Muscle layer of duodenum (tissue), 2 donors: ENCODE results near the gene VAT1L.

Source experiments
- H3K27ac ChIP-seq: one replicate; pipeline ENCODE4 v1.7.0; 2013; ENCODE audit warnings: mild to moderate bottlenecking, low read length
- H3K27me3 ChIP-seq: one replicate; pipeline ENCODE4 v1.7.0; 2013; ENCODE audit warnings: low read depth, mild to moderate bottlenecking, control low read depth, low read length
- H3K36me3 ChIP-seq, 2 donors: one replicate each; pipeline ENCODE4 v1.7.0; 2013; ENCODE audit warnings: low read length in 2 of 2, control low read depth in 1 of 2, mild to moderate bottlenecking in 1 of 2; ENCODE audit not compliant: insufficient read depth in 2 of 2, control insufficient read depth in 1 of 2
- H3K4me1 ChIP-seq, 2 donors: one replicate each; pipeline ENCODE4 v1.7.0; 2013; ENCODE audit warnings: low read length in 2 of 2, mild to moderate bottlenecking in 2 of 2, control low read depth in 1 of 2, moderate library complexity in 1 of 2; ENCODE audit not compliant: insufficient read depth in 2 of 2, control insufficient read depth in 1 of 2
- H3K4me3 ChIP-seq, 2 donors: one replicate each; pipeline ENCODE4 v1.7.0; 2013; ENCODE audit warnings: low read length in 2 of 2, low read depth in 1 of 2, mild to moderate bottlenecking in 1 of 2
- H3K9me3 ChIP-seq, 2 donors: one replicate each; pipeline ENCODE4 v1.7.0; 2013; ENCODE audit warnings: low read length in 2 of 2, control low read depth in 1 of 2, mild to moderate bottlenecking in 1 of 2; ENCODE audit not compliant: control insufficient read depth in 1 of 2
- donor health status: healthy.

The VAT1L gene

DNA sequence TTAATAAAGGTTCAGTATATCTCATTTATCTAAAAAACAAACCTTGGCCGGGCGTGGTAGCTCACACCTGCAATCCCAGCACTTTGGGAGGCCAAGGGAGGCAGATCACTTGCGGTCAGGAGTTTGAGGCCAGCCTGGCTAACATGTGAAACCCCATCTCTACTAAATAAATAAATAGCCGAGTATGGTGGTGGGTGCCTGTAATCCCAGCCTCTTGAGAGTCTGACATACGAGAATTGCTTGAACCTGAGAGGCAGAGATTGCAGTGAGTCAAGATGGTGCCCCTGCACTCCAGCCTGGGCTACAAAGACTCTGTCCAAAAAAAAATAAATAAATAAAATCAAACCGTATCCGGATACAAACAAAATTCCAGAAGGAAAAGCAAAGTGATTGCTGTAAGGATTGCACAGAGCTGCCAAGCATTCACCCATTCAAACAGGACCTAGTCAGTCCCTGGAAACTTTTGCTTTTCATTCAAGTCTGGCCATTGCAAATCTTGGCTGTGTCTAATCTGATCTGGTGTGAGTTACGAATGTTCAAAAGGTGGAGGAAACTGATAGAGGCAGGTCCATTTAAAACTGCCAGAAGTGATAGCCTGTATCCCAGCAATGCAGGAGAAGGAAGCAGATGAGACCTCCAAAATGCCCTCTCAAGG, 131.5 kb downstream of the VAT1L start:
- H3K27me3 ChIP-seq, result no peaks in the 10 kb centered on the region
- H3K4me3 ChIP-seq, result no peak overlapping the region
- no peaks in the 10 kb centered on the region for H3K9me3 ChIP-seq
- peaks cover 14 to 24% of the 10 kb centered on the region in 2 donors for H3K4me1 ChIP-seq
- no peaks in the 10 kb centered on the region for H3K36me3 ChIP-seq
- no peak overlapping the region for H3K27ac ChIP-seq

DNA sequence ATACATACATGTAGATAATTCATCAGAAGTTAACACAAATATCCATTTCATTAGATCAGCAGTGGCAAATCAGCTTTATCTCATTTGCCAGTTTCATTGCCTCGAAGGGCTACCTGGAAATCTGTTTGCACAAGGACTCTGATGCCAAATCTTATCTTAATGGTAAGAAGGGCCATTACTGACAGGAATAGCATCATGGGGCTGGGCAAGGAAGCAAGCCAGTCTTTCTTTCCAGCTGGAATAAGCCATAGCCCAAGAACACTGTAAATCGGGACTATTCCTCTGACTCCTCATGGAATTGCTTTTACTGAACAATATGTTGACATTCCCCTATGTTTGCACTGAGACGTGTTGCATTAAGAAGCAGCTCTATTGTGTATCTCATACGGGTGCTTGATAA, 132.6 kb downstream of the VAT1L start:
- no peaks in the 10 kb centered on the region for H3K36me3 ChIP-seq
- H3K4me1 ChIP-seq, result peaks cover 14 to 24% of the 10 kb centered on the region in 2 donors
- no peaks in the 10 kb centered on the region for H3K9me3 ChIP-seq
- H3K4me3 ChIP-seq, result no peak overlapping the region
- H3K27me3 ChIP-seq, result no peaks in the 10 kb centered on the region
- H3K27ac ChIP-seq, result no peak overlapping the region

DNA sequence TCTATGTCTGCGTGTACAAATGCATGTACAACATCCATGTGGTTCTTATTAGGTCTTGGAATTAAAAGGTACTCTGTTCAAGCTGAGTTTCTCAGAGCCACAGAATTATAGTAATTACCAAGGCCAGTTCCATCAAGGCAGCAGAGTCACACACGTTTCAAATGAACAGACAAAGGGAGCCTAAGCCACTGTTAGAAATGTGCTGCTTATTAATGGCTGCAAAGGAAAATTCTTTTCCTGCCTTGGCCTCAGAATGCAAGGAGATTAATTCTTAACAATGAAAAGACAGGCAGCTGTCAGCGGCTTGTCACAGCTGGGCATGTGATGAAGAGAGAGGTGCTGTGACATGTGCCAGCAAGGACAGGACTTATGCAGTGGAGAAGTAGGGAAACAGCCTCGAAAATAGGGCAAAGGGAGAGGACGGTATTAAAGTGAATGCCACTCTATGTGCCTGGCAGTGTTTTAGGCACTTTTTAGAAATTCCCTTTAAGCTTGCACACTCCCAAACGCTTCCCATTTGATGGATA, 133.9 kb downstream of the VAT1L start:
- Histone ChIP-seq H3K27me3 (no peaks in the 10 kb centered on the region), H3K9me3 (no peaks in the 10 kb centered on the region), H3K27ac (no peak overlapping the region), H3K36me3 (no peaks in the 10 kb centered on the region), H3K4me3 (no peak overlapping the region), H3K4me1 (peaks cover 14 to 24% of the 10 kb centered on the region in 2 donors)

DNA sequence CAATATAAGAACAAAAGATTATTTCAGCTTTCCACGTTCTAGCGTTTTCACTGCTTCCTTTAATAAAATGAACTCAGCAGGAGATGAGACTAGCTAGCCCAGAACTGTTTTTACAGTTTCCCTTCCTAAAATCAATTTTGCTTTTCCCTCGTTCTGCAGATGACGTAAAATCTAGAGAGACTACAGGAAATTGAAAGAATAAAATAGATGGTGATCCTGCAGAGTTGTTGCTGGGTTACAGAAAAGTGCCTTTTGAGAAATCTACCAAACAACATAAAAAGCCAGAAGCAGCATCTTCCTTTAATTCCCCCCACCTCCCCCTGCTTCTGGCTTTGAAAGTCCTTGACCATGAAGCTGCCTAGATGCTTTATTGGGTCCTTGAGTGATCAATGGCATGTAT, 137.2 kb downstream of the VAT1L start:
- H3K36me3 ChIP-seq, result no peaks in the 10 kb centered on the region
- no peak overlapping the region for H3K27ac ChIP-seq
- no peaks in the 10 kb centered on the region for H3K4me1 ChIP-seq
- no peak overlapping the region for H3K4me3 ChIP-seq
- H3K9me3 ChIP-seq, result no peaks in the 10 kb centered on the region
- no peaks in the 10 kb centered on the region for H3K27me3 ChIP-seq

DNA sequence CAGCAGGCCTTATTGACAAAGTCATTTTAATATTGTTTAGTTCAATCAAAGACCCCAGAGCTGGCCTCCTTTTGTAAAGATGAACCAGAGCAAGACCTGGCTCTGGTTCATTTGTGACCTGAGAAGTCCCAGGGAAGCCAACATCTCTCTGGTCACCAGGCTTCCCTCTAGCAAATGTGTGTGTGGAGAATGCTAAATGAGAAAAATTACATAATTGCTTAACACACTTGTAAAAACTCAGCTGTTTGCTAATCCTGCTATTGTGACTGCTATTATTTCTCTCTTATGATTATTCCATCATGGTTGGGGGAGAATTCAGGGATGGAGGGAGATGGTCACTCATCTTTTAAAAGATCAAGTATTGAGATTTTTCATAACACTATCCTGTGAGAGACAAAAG, 139.7 kb downstream of the VAT1L start:
- no peak overlapping the region for H3K27ac ChIP-seq
- H3K9me3 ChIP-seq, result no peaks in the 10 kb centered on the region
- H3K27me3 ChIP-seq, result no peaks in the 10 kb centered on the region

DNA sequence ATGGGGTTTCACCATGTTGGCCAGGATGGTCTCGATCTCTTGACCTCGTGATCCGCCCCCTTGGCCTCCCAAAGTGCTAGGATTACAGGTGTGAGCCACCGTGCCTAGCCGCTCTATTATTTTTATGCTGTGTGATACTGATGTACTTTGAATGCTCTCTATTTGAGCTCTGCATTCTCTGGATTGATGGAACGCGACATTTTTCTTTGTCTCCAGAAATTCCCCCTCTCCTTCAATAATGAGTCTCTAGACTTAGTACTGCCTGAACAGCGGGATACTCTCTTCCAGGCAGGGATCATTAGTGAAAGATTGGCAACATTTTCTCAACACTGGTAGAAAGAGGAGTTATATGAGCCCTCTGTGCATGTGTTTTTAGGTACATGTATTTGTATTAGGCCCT, 140.6 kb downstream of the VAT1L start:
- no peak overlapping the region for H3K4me3 ChIP-seq
- no peaks in the 10 kb centered on the region for H3K27me3 ChIP-seq
- no peak overlapping the region for H3K27ac ChIP-seq
- no peaks in the 10 kb centered on the region for H3K36me3 ChIP-seq
- H3K4me1 ChIP-seq, result no peaks in the 10 kb centered on the region
- H3K9me3 ChIP-seq, result no peaks in the 10 kb centered on the region

More for the DNA sequence above, 139.7 kb downstream of the VAT1L start:
- no peaks in the 10 kb centered on the region for H3K4me1 ChIP-seq
- H3K36me3 ChIP-seq, result no peaks in the 10 kb centered on the region
- H3K4me3 ChIP-seq, result no peak overlapping the region

DNA sequence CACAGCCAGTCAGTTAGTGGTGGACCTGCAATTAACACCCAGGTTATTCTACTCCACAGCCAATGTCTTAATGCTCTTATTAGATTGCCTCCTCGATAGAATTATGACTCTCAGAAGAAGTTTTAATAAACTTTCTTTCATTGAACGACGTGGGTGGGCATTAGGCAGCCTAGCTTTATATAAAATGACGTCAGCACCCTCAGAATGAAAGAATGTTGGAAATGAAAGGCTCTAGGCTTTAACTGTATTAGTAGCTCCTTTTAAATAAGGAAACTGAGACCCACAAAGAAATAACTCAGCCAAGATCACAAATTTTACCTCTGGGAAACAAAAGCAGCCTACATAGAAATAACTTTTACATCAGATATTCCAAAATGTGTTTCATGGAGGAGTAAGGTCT, 142.7 kb downstream of the VAT1L start:
- Histone ChIP-seq H3K27me3 (no peaks in the 10 kb centered on the region), H3K4me1 (no peaks in the 10 kb centered on the region), H3K4me3 (no peak overlapping the region), H3K27ac (no peak overlapping the region), H3K36me3 (no peaks in the 10 kb centered on the region), H3K9me3 (no peaks in the 10 kb centered on the region)

DNA sequence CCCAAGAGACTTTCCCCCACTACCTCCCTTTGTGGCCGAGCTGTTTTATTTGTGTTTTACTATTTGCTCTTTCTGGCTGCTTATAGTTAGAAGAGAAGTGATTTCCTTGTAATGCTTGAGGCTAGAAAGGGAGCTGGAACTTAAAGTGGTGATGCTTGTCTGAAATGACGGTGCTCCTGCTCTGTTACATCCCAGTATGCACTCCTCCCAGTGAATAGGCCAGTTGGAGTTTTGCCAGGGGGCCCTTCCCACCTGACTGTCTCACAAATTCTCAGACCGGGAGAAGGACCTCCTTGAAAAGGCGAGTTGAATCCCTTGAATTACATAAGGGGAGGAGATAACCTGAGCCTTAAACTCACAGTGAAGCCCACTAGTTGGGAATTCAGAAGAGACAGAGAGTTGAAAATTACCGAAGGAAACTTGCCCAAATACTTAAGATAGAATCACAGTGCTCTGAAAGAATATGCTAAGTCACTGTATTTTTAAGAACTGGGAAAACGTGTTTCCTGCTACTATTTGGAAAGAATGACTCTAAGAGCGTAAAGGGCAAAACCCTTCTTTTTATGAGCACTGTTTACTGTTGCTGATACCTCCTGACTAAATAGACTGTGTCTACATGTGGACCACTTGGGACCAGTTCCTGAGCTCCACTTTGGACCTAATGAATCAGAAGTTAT, 149.2 kb downstream of the VAT1L start:
- H3K4me3 ChIP-seq, result no peak overlapping the region
- H3K27me3 ChIP-seq, result no peaks in the 10 kb centered on the region
- H3K9me3 ChIP-seq, result no peaks in the 10 kb centered on the region
- H3K36me3 ChIP-seq, result no peaks in the 10 kb centered on the region
- H3K4me1 ChIP-seq, result no peaks in the 10 kb centered on the region
- H3K27ac ChIP-seq, result no peak overlapping the region

DNA sequence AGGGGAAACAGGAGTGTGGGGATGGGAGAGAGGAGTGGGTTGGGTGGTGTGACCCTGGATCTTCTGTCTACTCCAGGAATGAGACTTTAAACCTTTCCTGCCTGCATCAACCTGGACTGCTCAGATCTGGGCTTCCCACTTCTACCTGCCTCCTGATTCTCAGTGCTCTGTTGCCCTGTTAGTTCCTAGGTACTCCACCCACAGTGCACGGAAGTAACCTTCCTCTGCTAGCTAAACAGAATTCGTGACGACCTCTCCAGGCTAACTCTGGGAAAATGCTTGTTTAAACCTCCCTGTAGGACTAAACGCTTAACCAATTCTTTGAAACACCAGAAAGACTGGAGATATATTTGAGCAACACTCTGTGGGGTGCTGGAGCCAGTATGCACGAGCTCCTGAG, 150.5 kb downstream of the VAT1L start:
- Histone ChIP-seq H3K27me3 (no peaks in the 10 kb centered on the region), H3K27ac (no peak overlapping the region), H3K4me3 (no peak overlapping the region), H3K9me3 (no peaks in the 10 kb centered on the region), H3K4me1 (no peaks in the 10 kb centered on the region), H3K36me3 (no peaks in the 10 kb centered on the region)

DNA sequence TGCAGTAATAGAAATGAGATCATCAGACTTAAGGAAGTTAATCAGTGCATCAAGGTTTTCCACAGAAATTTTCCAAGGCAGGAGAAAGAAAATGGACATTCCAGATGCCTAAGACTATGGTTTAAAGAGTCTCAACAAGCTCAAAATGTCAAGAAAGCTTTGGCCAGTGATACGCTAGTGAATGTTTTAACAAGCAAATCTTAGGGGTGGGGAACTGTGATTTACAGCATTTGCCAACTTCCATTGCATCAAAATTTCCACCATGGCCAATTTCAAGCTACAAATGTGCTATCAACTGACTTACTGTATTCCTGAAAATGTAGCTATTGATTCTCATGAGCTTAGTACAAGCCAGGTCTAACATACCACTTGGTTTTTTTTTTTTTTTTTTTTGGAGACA, 151.6 kb downstream of the VAT1L start:
- H3K27ac ChIP-seq, result no peak overlapping the region
- no peaks in the 10 kb centered on the region for H3K27me3 ChIP-seq
- no peak overlapping the region for H3K4me3 ChIP-seq
- no peaks in the 10 kb centered on the region for H3K4me1 ChIP-seq
- no peaks in the 10 kb centered on the region for H3K36me3 ChIP-seq
- no peaks in the 10 kb centered on the region for H3K9me3 ChIP-seq

DNA sequence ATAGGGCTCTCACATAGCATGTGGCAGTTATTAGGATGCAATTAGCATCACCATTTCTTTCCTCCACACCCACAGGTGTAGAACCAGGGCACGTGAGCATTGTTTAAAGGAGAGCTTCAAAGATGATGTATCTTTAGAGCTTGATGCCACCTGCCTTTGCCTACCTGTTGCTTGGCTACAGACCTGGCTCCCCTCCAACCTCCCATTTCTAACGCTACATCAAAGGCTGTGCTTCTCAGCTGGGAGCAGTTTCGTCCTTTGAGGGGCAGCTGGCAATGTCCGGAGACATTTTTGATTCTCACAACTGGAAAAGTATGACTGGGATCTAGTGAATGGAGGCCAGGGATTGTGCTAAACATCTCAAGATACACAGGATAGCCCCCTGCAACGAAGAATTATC, 155.4 kb downstream of the VAT1L start:
- no peak overlapping the region for H3K27ac ChIP-seq
- no peaks in the 10 kb centered on the region for H3K36me3 ChIP-seq
- no peaks in the 10 kb centered on the region for H3K4me1 ChIP-seq
- no peaks in the 10 kb centered on the region for H3K27me3 ChIP-seq
- H3K4me3 ChIP-seq, result no peak overlapping the region
- no peaks in the 10 kb centered on the region for H3K9me3 ChIP-seq

DNA sequence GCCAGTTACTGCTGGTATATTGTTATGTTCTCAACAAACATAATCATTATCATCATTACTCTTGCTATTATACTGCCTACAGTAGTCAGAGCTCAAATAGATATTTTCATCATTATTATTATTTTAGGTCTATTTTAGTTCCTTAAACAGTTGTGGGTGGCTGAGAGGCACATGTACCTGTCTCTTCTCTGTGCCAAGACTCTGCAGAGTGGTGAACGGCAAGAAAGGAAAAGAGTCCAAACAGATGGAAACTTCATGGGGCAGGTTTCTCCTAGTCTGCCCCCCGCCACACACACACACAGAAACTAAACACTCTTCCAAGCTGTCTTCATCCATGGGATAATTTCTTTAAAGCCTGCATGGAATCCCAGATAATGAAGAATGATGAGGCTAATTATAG, 156.3 kb downstream of the VAT1L start:
- Histone ChIP-seq H3K4me1 (no peaks in the 10 kb centered on the region), H3K4me3 (no peak overlapping the region), H3K27ac (no peak overlapping the region), H3K9me3 (no peaks in the 10 kb centered on the region), H3K27me3 (no peaks in the 10 kb centered on the region), H3K36me3 (no peaks in the 10 kb centered on the region)
